SU-DHL-6 (cell line): Measurements from ENCODE around the gene ADD3.

ENCODE experiments used
- CTCF ChIP-seq: fragments of 200-600 bp; sonication (generic); IDR thresholded peaks from one replicate; pipeline ENCODE4 v1.5.1; 2017; ENCODE audit warnings: antibody characterized with exemption, mild to moderate bottlenecking, low read length, moderate library complexity; ENCODE audit not compliant: insufficient read depth, poor library complexity, severe bottlenecking
- EZH2phosphoT487 ChIP-seq: fragments of 200-600 bp; sonication (generic), shearing (Covaris generic); conservative IDR thresholded peaks from 2 replicates; pipeline ENCODE4 v1.6.1; 2018; ENCODE audit warnings: mild to moderate bottlenecking, antibody characterized with exemption, low read length, moderate library complexity, mixed read lengths

DNA sequence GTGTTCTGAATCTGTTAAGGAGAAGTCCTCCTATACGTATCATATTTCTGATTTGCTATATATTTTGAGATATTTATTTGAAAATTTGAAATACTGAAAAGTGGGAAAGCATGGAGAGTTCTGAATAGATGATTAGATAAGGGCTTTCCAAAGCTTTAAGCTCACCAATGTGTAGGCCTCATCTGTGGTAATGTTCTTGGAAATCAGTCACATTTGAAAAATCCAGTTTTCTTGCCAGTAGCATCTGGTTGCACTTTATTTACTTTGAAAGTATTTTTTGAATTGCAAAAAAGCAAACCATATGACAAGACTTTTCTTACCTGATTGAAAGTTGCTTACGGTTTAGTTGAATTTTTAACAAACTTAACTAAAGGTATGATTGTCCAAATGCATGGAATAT lies 21.7 kb downstream of the ADD3 start:
- TF ChIP-seq CTCF (no peak), EZH2phosphoT487 (no peak)
